Stomach (tissue), 9 donors: ENCODE measurements around the gene PET100. TPM values are rescaled to one million over a fixed set of nuclear protein-coding genes. Genes with fewer than 3 reads are reported as not detected.

ENCODE experiments used
- DNase-seq, 2 donors: peaks; one replicate each; pipeline versions ENCODE4 v3.0.0 to v3.0.0-alpha.2; 2013 to 2019
- H3K27ac ChIP-seq, 5 donors: fragments of 200-600 bp in 4 of 5; sonication (generic) in 4 of 5; one replicate each; pipeline ENCODE4 v1.5.1; 2013 to 2019; ENCODE audit warnings: mild to moderate bottlenecking in 1 of 5, moderate library complexity in 1 of 5
- H3K27me3 ChIP-seq, 3 donors: fragments of 200-600 bp; sonication (generic); one replicate each; pipeline ENCODE4 v1.5.1; 2017 to 2019; ENCODE audit warnings: mixed run types in 1 of 3
- H3K36me3 ChIP-seq, 4 donors: fragments of 200-600 bp; sonication (generic); 1 replicate in 3 of 4; 2 replicates in 1 of 4; pipeline ENCODE4 v1.5.1; 2016 to 2019
- H3K4me1 ChIP-seq, 4 donors: fragments of 200-600 bp; sonication (generic); one replicate each; pipeline ENCODE4 v1.5.1; 2016 to 2019
- H3K4me3 ChIP-seq, 4 donors: fragments of 200-600 bp; sonication (generic) in 3 of 4; one replicate each; pipeline ENCODE4 v1.5.1; 2016 to 2019; ENCODE audit warnings: mild to moderate bottlenecking in 1 of 4
- H3K9me3 ChIP-seq, 4 donors: fragments of 200-600 bp; sonication (generic); one replicate each; pipeline ENCODE4 v1.5.1; 2016 to 2019
- EP300 ChIP-seq: sonication (generic); formaldehyde crosslinking; IDR thresholded peaks from one replicate; pipeline ENCODE4 v1.6.1; 2017; ENCODE audit warnings: antibody characterized with exemption
- POLR2A ChIP-seq, 4 donors: fragments of 450-650 bp; IDR thresholded peaks; one replicate each; pipeline ENCODE4 v1.6.1; 2016; ENCODE audit warnings: antibody characterized with exemption in 4 of 4, control low read depth in 2 of 4, mild to moderate bottlenecking in 1 of 4, moderate library complexity in 1 of 4
- POLR2AphosphoS5 ChIP-seq, 3 donors: sonication (generic); formaldehyde crosslinking; IDR thresholded peaks; one replicate each; pipeline ENCODE4 v1.6.1; 2016; ENCODE audit warnings: antibody characterized with exemption in 3 of 3
- WGBS, 5 donors: extraction: QIAGEN DNeasy Blood & Tissue Kit in 3 of 5; methylation state at CpG; one replicate each; pipeline versions ENCODE4 v1.1.5 to v1.1.7; 2013 to 2018; 5-methylcytosine and 5-hydroxymethylcytosine counted together
- intact Hi-C: fragments of 100-400 bp; cut with DNase I; formaldehyde crosslinking; loops from one replicate; pipeline ENCODE4 v1.15.1; 2023; ENCODE audit warnings: low total_unique reads
- polyA plus RNA-seq, 3 donors: library from polyadenylated mRNA; stranded (reverse); fragments of 200-250 nt; gene quantifications; one replicate each; pipeline ENCODE4 v1.2.3, GENCODE V29; 2013
- total RNA-seq, 5 donors: library from RNA; depleted of rRNA; stranded (reverse); fragments of >200 nt; gene quantifications; one replicate each; pipeline versions ENCODE4 v1.1.0 to v1.2.3, GENCODE V29; 2014 to 2016
- TF ChIP-seq, protein P1 (sequence below), 7 experiments: fragments of 450-650 bp in 4 of 7; fragments of 200-600 bp in 3 of 7; sonication (generic) in 3 of 7; IDR thresholded peaks; one replicate each; pipeline ENCODE4 v1.5.1; 2016 to 2019; ENCODE audit warnings: antibody characterized with exemption in 7 of 7, control low read depth in 2 of 7, mild to moderate bottlenecking in 1 of 7
- donor health status: healthy with polysubstance abuse.
- donor health status: Bipolar disorder and iron deficiency.
- donor health status: healthy.

PET100 gene
- total and polyA plus RNA-seq, 8 donors: 0.89 to 197 (median 28.1) TPM

DNA sequence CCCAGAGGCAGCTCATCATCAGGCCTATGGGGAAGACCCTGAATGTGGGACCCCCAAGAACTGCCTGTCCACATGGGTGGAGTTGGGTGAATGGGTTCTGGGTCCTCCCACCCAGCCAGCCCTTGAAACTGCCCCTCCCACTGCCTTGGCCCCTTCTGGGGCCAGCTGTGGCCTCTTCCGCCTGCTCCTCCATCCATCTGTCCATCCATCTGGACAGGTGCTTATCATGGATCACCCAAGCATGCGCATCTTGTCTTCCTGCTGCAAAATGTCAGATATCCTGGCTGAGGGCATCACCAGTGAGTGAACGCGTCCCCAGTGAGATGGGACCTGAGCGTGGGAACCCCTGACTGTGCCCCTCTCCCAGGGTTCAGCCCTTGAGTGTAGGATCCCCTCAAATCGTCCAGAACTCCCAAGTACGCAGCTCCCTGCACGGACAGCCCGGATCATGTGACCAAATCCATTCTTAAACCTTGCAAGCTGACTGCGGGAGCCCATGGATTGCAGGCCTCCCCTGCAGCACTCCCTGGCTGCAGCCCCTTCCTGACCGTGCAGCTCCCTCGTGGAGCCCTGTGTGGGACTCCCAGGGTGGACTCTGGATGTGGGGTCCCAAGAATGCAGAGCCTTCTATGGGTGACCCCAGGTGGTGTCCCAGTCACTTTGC is 9.3 kb downstream of the PET100 start:
- Histone ChIP-seq H3K27me3 (peaks cover 0 to 64% (median 9%) of the 10 kb centered on the region in 3 donors), H3K27ac (no peak overlapping the region), H3K4me1 (peaks cover 0 to 43% (median 28%) of the 10 kb centered on the region in 4 donors), H3K4me3 (peak overlapping the region in 1 of 4 donors; percentile 3), H3K36me3 (peaks cover 0 to 45% (median 19%) of the 10 kb centered on the region in 4 donors), H3K9me3 (no peaks in the 10 kb centered on the region)
- no peak for TF ChIP-seq POLR2A (IDR thresholded peaks at IDR 0.05)
- TF ChIP-seq POLR2AphosphoS5 (IDR thresholded peaks at IDR 0.05): no peak
- no peak for TF ChIP-seq EP300
- TF ChIP-seq, protein P1, sequence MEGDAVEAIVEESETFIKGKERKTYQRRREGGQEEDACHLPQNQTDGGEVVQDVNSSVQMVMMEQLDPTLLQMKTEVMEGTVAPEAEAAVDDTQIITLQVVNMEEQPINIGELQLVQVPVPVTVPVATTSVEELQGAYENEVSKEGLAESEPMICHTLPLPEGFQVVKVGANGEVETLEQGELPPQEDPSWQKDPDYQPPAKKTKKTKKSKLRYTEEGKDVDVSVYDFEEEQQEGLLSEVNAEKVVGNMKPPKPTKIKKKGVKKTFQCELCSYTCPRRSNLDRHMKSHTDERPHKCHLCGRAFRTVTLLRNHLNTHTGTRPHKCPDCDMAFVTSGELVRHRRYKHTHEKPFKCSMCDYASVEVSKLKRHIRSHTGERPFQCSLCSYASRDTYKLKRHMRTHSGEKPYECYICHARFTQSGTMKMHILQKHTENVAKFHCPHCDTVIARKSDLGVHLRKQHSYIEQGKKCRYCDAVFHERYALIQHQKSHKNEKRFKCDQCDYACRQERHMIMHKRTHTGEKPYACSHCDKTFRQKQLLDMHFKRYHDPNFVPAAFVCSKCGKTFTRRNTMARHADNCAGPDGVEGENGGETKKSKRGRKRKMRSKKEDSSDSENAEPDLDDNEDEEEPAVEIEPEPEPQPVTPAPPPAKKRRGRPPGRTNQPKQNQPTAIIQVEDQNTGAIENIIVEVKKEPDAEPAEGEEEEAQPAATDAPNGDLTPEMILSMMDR (IDR thresholded peaks at IDR 0.05): no peak
- WGBS, 5 donors: 78 to 88% (median 79%) methylated on average over 9 to 12 of the region's 12 CpGs
- no peak for DNase-seq
- intact Hi-C loops: no loop called here

- Histone ChIP-seq H3K4me1 (peaks cover 0 to 51% (median 28%) of the 10 kb centered on the region in 4 donors), H3K27ac (no peak overlapping the region), H3K27me3 (peaks cover 0 to 63% (median 9%) of the 10 kb centered on the region in 3 donors), H3K4me3 (no peak overlapping the region), H3K9me3 (no peaks in the 10 kb centered on the region), H3K36me3 (peaks cover 0 to 52% (median 25%) of the 10 kb centered on the region in 4 donors)
- intact Hi-C loops: no loop called here
- TF ChIP-seq EP300 (no peak), POLR2A (IDR thresholded peaks at IDR 0.05) (no peak), POLR2AphosphoS5 (IDR thresholded peaks at IDR 0.05) (no peak)
- TF ChIP-seq, protein P1 (IDR thresholded peaks at IDR 0.05): no peak
- 96 to 99% (median 97%) methylated on average over 13 of the region's 13 CpGs for WGBS, 5 donors
- no peak for DNase-seq
Observed at GRCh38 chr19:7639863-7640348, 10.3 kb downstream of the PET100 start.

GRCh38 chr19:7640803-7641202 is 11.2 kb downstream of the PET100 start:
- Histone ChIP-seq H3K9me3 (no peaks in the 10 kb centered on the region), H3K27me3 (peaks cover 0 to 65% (median 9%) of the 10 kb centered on the region in 3 donors), H3K27ac (no peak overlapping the region), H3K36me3 (peaks cover 0 to 59% (median 32%) of the 10 kb centered on the region in 4 donors), H3K4me1 (peaks cover 0 to 54% (median 28%) of the 10 kb centered on the region in 4 donors), H3K4me3 (no peak overlapping the region)
- 94 to 96% (median 95%) methylated on average over 11 of the region's 11 CpGs for WGBS, 5 donors
- intact Hi-C loops: no loop called here
- TF ChIP-seq POLR2A (IDR thresholded peaks at IDR 0.05) (no peak), POLR2AphosphoS5 (IDR thresholded peaks at IDR 0.05) (no peak), EP300 (no peak)
- TF ChIP-seq, protein P1 (IDR thresholded peaks at IDR 0.05): no peak
- no peak for DNase-seq

- no peak overlapping the region for H3K4me3 ChIP-seq
- peaks cover 0 to 66% (median 38%) of the 10 kb centered on the region in 4 donors for H3K36me3 ChIP-seq
- peaks cover 0 to 65% (median 9%) of the 10 kb centered on the region in 3 donors for H3K27me3 ChIP-seq
- no peak for DNase-seq
- peaks cover 0 to 49% (median 23%) of the 10 kb centered on the region in 4 donors for H3K4me1 ChIP-seq
- WGBS, 5 donors: 85 to 91% (median 88%) methylated on average over 40 to 43 of the region's 43 CpGs
- no peak overlapping the region for H3K27ac ChIP-seq
- intact Hi-C loops: no loop called here
- H3K9me3 ChIP-seq: no peaks in the 10 kb centered on the region
- TF ChIP-seq EP300: no peak
- no peak for TF ChIP-seq POLR2AphosphoS5 (IDR thresholded peaks at IDR 0.05)
- TF ChIP-seq, protein P1 (IDR thresholded peaks at IDR 0.05): no peak
Observed at GRCh38 chr19:7641290-7642276, 12.0 kb downstream of the PET100 start.
